GM23248 (cell line): ENCODE data around the gene CEMIP2.

Experiments used
- EZH2 ChIP-seq: fragments of 200-600 bp; sonication (generic); IDR thresholded peaks from 2 replicates; pipeline ENCODE4 v1.6.1; 2018; ENCODE audit warnings: antibody characterized with exemption, mild to moderate bottlenecking; ENCODE audit not compliant: insufficient read depth, poor library complexity, severe bottlenecking
- EZH2phosphoT487 ChIP-seq: fragments of 200-600 bp; sonication (generic); IDR thresholded peaks from 2 replicates; pipeline ENCODE4 v1.6.1; 2018; ENCODE audit warnings: antibody characterized with exemption, moderate library complexity, mild to moderate bottlenecking, low read depth; ENCODE audit not compliant: insufficient read depth

GRCh38 chr9:71710201-71710600 is 58.1 kb downstream of the CEMIP2 start:
- TF ChIP-seq EZH2phosphoT487 (no peak), EZH2 (no peak)
